Measurements from ENCODE around the gene ZNF263. TPM values are rescaled to one million over a fixed set of nuclear protein-coding genes. Genes with fewer than 3 reads are reported as not detected.

ZNF263 gene
- total RNA-seq, 4 donors from 2014 or later = 40.6 to 56.3 (median 45.1) TPM

DNA sequence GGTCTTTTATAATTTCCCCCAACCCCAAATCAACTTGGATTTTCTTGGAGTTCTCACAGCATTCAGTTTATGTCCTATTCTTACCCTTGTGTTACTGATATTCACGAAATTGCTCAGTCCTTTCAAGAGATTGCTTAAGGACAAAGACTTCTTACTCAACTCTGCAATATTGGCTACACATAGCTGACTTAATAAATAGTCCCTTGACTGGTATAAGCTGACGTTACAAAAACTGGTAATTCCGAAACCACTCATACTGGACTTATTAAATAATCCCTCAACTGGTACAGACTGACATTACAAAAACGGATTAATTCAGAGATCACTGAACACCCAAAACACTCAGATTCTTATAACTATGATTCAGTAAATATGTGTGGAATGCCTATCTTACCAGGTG lies 21.1 kb downstream of the ZNF263 start:
- peaks cover 20% of the 10 kb centered on the region for H3K4me1 ChIP-seq
- H3K4me3 ChIP-seq = peak overlapping the region; percentile 67
- TF ChIP-seq, protein P1, sequence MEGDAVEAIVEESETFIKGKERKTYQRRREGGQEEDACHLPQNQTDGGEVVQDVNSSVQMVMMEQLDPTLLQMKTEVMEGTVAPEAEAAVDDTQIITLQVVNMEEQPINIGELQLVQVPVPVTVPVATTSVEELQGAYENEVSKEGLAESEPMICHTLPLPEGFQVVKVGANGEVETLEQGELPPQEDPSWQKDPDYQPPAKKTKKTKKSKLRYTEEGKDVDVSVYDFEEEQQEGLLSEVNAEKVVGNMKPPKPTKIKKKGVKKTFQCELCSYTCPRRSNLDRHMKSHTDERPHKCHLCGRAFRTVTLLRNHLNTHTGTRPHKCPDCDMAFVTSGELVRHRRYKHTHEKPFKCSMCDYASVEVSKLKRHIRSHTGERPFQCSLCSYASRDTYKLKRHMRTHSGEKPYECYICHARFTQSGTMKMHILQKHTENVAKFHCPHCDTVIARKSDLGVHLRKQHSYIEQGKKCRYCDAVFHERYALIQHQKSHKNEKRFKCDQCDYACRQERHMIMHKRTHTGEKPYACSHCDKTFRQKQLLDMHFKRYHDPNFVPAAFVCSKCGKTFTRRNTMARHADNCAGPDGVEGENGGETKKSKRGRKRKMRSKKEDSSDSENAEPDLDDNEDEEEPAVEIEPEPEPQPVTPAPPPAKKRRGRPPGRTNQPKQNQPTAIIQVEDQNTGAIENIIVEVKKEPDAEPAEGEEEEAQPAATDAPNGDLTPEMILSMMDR (IDR thresholded peaks at IDR 0.05) = no peak
- no peak for TF ChIP-seq POLR2AphosphoS5 (IDR thresholded peaks at IDR 0.05)
- TF ChIP-seq EP300 (IDR thresholded peaks at IDR 0.05) = no peak
- TF ChIP-seq POLR2A (IDR thresholded peaks at IDR 0.05) = no peak
- no peaks in the 10 kb centered on the region for H3K27me3 ChIP-seq
- H3K27ac ChIP-seq = no peak overlapping the region
- H3K36me3 ChIP-seq = peaks cover 42% of the 10 kb centered on the region
- 77% methylated on average over 4 of the region's 4 CpGs for WGBS
- no peak for DNase-seq (ENCODE audit: low spot score in 2 of 2)
- H3K9me3 ChIP-seq = peaks cover 51% of the 10 kb centered on the region

DNA sequence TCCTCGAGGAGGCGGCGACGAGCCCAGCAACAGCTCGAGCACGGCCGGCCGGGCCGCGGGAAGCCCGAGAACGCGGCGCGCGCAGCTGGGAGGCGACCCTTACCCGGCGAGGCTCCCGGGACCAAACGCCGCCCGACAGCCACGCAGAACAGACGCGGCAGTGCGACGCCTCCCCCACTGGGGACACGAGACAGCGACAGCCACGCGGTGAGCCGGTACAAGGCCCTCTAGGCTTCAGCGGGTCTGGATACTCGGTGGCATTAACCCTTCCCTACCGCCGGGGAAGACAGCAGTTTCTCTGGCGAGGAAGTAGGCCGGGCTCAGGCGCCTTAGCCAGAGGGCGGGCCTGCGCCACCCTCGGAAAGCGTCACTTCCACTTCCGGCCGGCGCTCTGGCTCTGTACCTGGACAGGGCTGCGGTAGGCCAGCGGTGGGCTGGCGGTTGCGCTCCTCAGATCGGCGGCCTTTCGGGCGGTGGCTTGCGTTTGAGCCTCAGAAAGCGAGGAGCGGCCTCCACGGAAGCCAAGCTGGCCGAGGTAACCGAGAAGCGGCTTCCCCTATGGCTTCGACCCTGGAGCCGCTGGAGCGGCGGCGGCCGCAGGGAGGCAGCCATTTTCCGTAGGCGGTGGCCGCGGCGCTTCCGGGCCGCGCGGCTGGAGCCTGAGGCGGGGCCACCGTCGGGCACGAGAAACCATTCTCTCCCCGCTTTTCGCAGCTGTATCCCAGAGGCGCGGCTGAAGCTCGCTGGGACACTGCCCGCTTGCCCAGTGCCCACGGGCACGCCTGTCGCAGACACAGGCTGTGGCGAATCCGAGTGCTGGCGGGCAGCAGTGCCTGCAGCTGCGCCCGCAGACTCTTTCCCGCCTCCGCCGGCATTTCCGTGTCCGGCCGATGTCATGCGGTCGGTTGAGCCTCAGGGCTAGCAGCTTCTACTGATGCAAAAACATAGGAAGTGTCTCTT lies 22.1 kb downstream of the ZNF263 start, which contains the start of the genes TIGD7 and ZNF75A:
TSS of gene TIGD7 (minus strand) at position 322 of the 960 bp plus-strand sequence. CDS start 4,816 bp downstream, outside the sequence.
TSS of gene ZNF75A (plus strand) at position 389 of the 960 bp plus-strand sequence. CDS start 2,932 bp downstream, outside the sequence.
- WGBS = 1% methylated on average over 37 of the region's 103 CpGs
- peak within 1 kb of the TSS; percentile 67 for H3K4me3 ChIP-seq
- peaks cover 38% of the 10 kb centered on the region for H3K36me3 ChIP-seq
- H3K9me3 ChIP-seq = peaks cover 51% of the 10 kb centered on the region
- peak; percentile 84 to 88 for DNase-seq (ENCODE audit: low spot score in 2 of 2)
- no peaks in the 10 kb centered on the region for H3K27me3 ChIP-seq
- H3K27ac ChIP-seq = peak within 1 kb of the TSS; percentile 87
- H3K4me1 ChIP-seq = peaks cover 20% of the 10 kb centered on the region
- TF ChIP-seq POLR2A (IDR thresholded peaks at IDR 0.05) = peak; percentile 27 to 73
- TF ChIP-seq, protein P1 (IDR thresholded peaks at IDR 0.05) = no peak
- TF ChIP-seq EP300 (IDR thresholded peaks at IDR 0.05) = no peak
- TF ChIP-seq POLR2AphosphoS5 (IDR thresholded peaks at IDR 0.05) = peak in 2 of 3 donors; percentile 65 to 76

DNA sequence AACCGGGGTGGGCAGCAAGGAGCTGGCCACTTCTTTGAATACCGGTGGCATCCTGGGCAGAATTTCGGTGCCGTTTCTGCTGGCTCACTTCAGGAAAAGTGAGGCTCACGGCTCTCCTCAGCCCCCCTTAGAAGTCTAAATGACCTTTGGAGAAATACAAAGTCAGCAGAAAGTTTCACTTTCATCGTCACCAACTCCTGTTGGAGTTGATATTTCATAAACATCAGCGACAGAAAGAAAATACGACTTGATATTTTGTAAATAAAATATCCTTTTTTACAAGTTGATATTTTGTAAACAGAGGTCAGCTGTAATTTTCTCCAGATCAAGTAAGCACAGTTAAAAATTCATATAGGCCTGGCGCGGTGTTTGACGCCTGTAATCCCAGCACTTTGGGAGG lies 22.8 kb downstream of the ZNF263 start:
- 63% methylated on average over 11 of the region's 11 CpGs for WGBS
- H3K27me3 ChIP-seq = no peaks in the 10 kb centered on the region
- H3K27ac ChIP-seq = peak overlapping the region; percentile 87
- peaks cover 31% of the 10 kb centered on the region for H3K36me3 ChIP-seq
- H3K9me3 ChIP-seq = peaks cover 50% of the 10 kb centered on the region
- H3K4me1 ChIP-seq = peaks cover 20% of the 10 kb centered on the region
- no peak for DNase-seq (ENCODE audit: low spot score in 2 of 2)
- peak overlapping the region; percentile 67 for H3K4me3 ChIP-seq
- no peak for TF ChIP-seq POLR2A (IDR thresholded peaks at IDR 0.05)
- no peak for TF ChIP-seq EP300 (IDR thresholded peaks at IDR 0.05)
- TF ChIP-seq POLR2AphosphoS5 (IDR thresholded peaks at IDR 0.05) = no peak
- TF ChIP-seq, protein P1 (IDR thresholded peaks at IDR 0.05) = no peak

GRCh38 chr16:3311496-3311895 lies 28.2 kb downstream of the ZNF263 start:
- H3K36me3 ChIP-seq = peaks cover 64% of the 10 kb centered on the region
- no peak overlapping the region for H3K27ac ChIP-seq
- peaks cover under 1% of the 10 kb centered on the region for H3K4me1 ChIP-seq
- peaks cover 69% of the 10 kb centered on the region for H3K9me3 ChIP-seq
- DNase-seq (ENCODE audit: low spot score in 2 of 2) = no peak
- 87% methylated on average over 4 of the region's 4 CpGs for WGBS
- H3K27me3 ChIP-seq = no peaks in the 10 kb centered on the region
- TF ChIP-seq, protein P1 (IDR thresholded peaks at IDR 0.05) = no peak
- no peak for TF ChIP-seq POLR2AphosphoS5 (IDR thresholded peaks at IDR 0.05)
- no peak for TF ChIP-seq POLR2A (IDR thresholded peaks at IDR 0.05)
- TF ChIP-seq EP300 (IDR thresholded peaks at IDR 0.05) = no peak
- no peak overlapping the region for H3K4me3 ChIP-seq

Measured in suprapubic skin (tissue), 4 donors.